ENCODE data around the gene CACNA2D2.

GRCh38 chr3:50380405-50381085 is 122.9 kb downstream of the CACNA2D2 start:
- TF ChIP-seq CTCF (IDR thresholded peaks at IDR 0.05) (no peak), POLR2A (IDR thresholded peaks at IDR 0.05) (no peak), EP300 (IDR thresholded peaks at IDR 0.05) (no peak)
